GM03348 (cell line): ENCODE measurements around the gene ANK2.
A peak's percentile ranks its signal among the peaks of the same experiment; 100 is the strongest.

ENCODE experiments used
- DNase-seq: peaks from one replicate; pipeline ENCODE4 v3.0.0; 2012; ENCODE audit warnings: low spot score

Gene ANK2

DNA sequence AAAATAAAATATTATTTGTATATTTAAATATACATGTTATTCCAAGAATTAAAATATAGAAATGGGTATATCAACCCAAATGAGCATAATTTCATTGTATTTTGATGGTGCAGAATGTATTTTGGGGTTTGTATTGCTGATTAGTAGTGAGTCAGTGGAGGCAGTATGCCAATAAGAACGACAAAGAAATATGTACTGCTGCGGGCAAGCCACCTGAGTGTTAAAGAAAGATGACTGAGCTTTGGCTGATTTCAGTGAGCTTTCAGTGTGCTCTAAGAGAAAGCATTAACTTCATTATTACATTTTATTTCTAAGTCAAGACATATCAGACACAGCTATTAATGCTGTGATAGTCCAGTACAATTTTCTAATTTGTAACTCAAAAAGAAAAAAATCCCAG, 297.8 kb downstream of the ANK2 start:
- DNase-seq, result no peak

DNA sequence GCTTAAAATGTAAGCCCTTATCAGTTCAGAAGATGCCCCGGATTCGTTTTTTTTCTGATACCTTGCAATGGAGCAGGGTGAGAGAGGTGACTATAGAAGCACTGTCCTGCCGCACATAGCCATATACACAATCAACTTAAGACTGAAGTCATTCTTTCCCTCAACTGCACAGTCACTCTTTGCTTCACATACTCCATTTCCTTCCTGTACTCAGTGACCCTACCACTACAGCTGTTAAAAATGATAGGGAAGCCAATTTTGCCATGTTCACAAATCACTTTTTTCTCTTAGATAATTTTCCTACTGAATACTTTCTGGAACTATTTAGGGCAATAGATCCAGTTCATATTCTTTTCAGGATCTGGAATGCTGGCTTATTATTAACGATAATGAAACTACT, 300.0 kb downstream of the ANK2 start:
- no peak for DNase-seq

DNA sequence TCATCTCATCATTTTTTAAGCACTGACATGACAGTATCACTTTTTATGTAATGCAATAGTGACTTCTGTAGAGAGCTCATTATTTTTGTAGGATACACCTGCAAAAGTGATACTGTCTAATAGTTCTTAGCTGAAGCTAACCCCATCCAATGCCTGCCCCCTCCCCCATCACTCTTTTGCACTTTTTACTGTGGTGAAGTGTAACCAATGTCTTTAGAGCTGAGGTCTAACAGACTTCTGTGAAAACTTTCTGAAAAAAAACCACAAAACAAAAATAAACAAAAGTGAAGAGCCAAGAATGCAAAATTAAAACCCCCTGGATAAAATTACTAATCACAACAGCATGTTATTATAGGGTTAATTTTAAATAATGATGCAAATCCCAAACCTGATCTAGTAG, 301.1 kb downstream of the ANK2 start:
- DNase-seq, result no peak

DNA sequence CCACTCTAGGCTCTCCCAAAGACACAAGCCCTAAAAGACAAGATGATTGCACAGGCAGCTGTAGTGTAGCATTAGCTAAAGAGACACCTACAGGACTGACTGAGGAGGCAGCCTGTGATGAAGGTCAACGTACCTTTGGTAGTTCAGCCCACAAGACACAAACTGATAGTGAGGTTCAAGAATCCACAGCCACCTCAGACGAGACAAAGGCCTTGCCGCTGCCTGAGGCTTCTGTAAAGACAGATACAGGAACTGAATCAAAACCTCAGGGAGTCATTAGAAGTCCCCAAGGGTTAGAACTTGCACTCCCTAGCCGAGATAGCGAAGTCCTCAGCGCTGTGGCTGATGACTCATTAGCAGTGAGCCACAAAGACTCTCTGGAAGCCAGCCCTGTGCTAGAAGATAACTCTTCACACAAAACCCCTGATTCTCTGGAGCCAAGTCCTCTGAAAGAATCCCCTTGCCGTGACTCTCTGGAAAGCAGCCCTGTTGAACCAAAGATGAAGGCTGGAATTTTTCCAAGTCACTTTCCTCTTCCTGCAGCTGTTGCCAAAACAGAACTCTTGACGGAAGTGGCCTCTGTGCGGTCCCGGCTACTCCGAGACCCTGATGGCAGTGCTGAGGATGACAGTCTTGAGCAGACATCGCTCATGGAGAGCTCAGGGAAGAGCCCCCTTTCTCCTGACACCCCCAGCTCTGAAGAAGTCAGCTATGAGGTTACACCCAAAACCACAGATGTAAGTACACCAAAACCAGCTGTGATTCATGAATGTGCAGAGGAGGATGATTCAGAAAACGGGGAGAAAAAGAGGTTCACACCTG, 306.3 kb downstream of the ANK2 start:
- DNase-seq, result peak; percentile 83

DNA sequence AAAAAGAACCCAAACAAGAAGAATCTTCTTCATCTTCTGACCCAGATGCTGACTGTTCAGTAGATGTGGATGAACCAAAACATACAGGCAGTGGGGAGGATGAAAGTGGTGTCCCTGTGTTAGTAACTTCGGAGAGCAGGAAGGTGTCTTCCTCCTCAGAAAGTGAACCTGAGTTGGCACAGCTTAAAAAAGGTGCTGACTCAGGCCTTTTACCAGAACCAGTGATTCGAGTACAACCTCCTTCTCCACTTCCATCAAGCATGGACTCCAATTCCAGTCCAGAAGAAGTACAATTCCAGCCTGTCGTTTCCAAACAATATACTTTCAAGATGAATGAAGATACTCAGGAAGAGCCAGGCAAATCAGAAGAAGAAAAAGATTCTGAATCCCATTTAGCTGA, 307.0 kb downstream of the ANK2 start:
- DNase-seq, result no peak

DNA sequence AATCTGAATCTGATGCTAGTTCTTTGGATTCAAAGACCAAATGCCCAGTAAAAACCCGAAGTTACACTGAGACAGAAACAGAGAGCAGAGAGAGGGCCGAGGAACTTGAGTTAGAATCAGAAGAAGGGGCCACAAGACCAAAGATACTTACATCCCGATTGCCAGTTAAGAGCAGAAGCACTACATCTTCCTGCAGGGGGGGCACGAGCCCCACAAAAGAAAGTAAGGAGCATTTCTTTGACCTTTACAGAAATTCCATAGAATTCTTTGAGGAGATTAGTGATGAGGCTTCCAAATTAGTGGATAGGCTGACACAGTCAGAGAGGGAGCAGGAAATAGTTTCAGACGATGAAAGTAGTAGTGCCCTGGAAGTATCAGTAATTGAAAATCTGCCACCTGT, 309.3 kb downstream of the ANK2 start:
- DNase-seq, result no peak

DNA sequence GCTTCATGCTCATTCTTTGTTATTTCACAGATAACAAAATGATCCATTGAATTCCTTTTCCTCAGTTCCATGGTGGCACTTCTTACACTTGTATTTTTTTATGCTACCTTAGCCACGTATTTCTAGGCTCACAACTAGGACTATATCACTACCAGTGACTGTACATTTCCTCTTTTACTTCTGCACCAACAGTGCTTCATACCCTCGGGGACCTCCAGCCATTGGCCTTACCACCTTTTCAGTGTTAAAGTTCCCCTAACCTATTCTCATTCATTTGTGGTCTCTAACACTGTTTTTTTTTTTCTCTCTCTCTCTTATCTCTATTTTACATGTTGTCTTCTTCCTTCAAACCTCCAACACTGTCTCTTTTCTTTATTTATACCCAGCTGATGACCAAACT, 315.9 kb downstream of the ANK2 start:
- DNase-seq, result no peak

DNA sequence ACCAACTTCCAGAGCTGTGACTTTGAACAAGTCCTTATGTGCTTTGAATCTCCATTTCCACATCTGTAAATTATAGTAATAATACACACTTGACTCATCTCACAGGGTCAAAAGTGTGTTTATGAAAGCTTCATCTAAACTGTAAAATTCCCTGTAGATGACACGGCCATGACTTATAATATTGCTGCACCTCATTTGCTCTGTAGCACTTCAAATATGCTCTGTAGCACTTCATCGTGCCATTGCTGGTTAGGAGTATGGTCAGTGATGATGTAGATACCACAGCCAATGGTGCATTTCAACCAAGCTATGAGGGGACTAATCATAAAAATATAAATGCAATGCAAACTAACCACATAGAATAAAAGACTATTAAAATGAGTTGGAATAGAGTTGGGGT, 318.6 kb downstream of the ANK2 start:
- peak; percentile 41 for DNase-seq

DNA sequence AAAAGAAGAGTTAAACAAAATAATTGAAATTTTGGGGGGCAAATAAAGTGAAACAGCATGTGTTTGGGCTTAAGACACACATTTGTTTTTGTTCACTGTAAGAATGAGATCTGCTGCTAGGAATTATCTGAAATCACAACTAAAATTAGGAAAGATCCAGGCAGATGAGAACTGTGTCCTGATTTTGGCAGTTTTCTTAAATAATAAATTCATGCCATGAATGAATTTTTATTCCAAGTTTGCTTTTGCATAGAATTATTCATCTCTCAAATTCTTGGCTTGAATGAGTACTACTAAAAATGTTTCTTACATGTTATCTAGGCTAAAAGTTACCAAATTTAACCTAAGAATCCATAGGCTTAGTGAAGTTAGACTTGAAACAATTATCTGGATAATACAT, 321.7 kb downstream of the ANK2 start:
- DNase-seq, result peak; percentile 12

DNA sequence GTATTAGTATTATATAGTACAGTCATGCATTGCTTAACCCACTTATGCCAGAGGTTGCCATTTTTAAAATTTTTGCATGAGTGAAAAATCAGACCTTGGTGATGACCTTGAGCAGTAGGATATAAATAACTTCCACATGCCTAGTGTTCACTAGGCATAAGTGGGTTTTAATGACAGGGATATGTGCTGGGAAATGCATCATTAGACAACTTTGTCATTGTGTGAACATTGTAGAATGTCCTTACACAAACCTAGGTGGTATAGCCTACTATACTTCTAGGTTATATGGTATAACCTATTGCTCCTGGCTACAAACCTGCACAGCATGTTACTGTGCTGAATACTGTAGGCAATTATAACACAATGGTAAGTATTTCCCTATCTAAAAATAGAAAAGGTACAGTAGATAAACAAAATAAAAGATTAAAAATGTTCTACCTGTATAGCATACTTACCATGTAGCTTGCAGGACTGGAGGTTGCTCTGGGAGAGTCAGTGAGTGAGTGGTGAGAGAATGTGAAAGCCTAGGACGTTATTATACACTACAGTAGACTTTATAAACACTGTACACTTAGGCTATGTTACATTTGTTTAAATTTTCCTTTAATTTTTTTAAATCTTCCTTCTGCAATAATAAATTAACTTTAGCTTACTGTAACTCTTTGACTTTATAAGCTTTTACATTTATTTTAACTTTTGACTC, 326.7 kb downstream of the ANK2 start:
- no peak for DNase-seq

DNA sequence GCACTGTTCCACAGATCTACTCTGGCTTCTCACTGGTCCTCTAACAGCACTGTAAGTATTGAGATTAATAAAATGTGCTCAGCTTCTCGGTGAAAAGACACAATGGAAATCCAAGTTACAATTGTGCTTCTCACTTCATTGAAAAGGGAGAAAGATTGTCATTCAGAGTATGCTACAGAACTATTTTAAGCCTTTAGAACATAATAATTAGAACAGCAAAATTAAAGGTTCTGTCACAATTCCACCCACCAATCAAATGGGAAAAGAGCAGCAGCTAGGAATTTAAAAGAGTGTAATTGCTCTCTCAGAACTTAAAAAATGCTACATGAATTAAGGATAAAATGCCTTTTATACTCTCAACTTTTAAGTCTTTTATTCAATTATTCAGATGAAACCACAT, 329.4 kb downstream of the ANK2 start:
- DNase-seq, result no peak

DNA sequence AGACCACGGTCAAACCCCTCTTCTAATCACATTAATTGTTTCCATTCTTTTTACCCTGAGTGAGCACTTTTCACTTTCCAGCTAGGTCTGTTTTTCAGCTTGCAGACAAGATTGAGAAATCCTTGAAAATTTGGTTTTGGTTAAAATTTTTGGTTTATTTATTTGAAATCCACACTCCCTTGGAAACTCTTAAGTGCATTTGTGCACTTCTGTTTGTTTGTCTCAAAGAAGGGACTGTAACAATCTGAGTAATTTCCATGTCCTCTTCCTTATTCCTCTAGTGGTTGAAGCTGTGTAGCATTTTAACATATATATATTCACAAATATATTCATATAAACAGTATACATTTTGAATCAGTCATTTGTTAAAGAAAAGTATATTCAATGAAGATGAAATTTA, 333.3 kb downstream of the ANK2 start:
- peak; percentile 17 for DNase-seq

DNA sequence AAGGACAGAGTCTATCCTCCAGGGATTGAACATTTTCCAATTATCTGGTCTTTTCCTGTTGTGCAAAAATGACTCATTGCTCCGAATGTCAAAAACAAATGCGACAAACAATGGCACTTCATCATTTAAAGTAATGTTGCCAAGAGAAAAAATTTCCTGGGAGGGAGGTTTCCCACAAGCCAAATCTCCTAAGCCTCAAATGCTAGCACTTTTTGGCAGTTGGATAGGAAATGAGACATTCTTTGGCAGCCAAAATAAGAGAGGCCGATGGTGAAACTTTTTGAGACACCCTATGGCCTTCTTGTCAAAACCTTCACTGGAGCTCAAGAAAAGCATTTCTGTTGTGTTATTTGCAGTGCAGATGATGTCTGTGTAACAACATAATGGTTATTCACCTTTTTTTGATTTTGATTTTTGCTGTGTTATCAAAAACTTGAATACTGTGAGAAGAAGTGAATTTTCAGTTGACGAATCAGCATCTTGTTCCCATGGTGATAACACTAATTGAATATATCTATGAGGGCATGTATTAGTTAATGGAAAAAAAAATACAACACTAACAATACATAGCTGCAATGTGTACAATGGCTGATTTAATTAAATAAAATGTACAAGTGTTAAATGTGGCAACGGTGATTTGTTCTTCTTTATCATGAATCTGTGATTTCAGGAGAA, 333.8 kb downstream of the ANK2 start:
- peak; percentile 71 for DNase-seq

DNA sequence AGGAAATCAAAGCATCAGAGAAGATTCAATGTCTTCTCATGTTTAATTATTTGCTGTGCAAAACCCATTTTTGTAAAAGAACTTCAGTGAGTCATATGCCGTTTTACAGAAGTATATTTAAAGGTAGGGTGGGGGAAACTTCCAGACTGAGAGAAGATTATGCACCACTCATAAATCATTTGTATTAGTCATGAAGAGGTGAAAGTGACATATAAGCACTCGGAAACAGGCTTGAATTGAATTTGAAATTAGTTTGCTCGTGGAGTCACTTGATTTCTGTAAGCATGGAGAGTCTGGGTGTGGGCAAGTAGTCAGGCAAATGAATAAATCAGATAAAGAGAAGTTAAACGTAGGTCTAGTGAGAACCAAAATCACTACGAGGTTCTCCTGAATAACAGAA, 335.1 kb downstream of the ANK2 start:
- peak; percentile 33 for DNase-seq

DNA sequence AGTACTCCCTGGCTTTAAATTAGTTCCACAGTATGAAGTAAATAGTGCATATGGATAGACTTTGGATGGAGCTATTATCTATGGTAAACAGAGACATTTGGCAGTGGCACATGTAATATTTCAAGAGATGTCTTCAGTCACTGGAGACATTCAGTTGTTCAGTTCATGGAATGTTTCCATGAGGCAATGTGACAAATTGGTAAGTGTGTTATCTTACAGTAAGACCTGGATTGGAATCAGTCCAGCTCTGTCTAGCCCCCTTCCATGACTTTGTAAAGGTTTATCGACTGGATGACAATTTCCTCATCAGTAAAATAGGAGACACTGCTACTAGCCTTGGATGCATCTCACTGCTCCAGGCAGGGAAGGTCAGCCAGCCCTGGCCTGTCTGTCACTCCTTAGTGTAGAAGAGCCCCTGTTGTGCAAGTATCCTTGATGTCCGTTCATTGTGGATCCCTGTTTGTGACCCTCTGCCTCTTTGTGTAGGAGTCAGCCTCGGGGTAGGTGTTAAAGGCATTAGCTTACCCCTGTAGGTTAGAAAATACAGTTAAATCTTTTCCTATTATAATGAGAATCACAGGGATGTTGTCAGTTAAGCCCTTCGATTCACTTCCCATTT, 335.9 kb downstream of the ANK2 start:
- no peak for DNase-seq

DNA sequence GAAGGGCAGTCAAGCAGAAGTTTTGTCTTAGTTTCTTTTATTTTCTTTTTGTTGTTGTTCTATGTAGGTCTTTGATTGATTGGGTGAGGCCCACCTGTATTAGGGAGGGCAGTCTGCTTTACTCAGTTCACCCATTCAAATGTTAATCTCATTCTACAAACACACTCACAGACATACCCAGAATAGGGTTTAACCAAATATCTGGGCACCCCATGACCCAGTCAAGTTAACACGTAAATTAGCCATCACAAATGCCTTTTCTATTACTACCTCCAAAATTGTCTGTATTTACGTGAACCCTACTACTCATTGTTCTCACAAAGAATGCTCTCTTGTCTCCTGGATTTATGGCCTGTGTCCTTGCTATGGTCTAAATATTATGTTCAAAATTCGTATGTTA, 339.7 kb downstream of the ANK2 start:
- DNase-seq, result no peak

DNA sequence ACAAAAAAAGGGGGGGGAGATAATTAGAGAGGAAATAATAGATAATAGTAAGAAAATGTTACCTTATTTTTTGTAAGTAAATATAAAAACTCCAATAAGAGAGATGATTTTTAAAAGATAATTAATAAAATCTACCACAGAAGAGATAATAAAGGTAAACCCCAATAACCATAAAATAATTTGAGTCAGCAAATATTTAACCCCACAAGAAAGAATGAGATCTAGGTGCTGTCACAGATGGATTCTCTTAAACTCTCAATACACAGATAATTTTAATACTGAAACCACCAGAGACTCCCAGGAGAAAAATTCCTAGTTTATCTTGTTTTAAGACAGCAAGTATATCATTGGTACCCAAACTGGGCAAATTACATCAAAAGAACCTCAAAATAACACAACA, 341.4 kb downstream of the ANK2 start:
- DNase-seq, result no peak

DNA sequence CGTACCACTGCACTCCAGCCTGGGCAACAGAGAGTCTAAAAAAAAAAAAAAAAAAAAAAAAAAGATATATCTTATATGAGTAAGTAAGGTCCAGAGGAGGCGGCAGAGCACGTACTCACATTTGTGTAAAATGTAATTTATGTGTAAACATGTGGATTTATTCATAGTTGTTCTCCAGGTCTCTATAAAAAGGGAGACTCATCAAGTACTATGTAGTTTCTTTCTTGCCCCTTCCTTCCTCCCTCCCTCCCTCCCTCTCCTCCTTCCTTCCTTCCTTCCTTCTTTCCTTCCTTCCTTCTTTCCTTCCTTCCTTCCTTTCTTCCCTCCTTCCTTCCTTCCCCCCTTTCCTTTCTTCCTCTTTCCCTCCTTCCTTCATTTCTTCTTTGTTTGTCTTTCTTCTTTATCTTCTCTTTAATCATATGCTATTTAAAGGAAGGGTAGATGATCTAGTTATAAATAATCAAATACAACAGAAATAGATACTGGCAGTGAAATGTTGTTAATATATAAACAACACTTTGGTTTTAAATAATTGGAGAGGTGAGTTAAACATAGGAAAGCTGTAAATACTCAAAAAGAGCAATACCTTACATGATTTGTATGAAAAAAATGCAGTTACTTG, 344.8 kb downstream of the ANK2 start:
- no peak for DNase-seq

DNA sequence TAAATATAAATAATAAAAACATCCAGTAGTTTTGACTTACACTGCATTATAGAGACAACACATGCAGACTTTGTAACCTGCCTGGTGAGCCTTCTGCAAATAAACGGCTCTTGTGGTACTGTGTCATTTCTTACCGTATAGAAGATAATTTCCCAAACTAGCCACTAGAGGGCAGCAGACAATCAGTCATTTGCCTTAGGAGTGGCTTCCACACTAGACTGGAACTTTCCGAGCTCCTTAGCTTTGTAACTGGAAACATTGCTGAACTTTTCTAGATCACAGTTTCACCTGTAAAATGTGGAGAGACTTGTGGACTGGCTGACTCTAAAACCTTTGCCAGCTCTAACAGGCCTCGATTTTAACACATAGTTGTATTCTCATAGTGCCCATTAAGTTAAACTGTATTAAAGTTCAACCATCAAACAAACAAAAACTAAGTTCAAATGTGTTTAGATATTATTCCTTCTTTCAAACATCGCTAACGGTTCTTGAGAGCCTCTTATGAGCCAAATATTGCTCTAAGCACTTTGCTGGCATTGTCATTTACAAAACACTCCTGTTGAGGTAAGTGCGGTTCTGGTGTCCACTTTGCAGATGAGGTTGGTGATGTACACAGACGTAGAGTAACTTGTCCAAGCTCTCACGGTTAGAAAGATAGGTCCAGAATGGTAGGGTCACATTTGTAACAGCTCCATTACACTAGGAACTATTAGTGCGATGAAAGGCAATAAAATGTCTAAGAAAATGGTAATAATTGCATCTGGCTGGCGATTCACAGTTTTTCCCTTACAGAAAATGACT, 345.5 kb downstream of the ANK2 start:
- DNase-seq, result peak; percentile 73

DNA sequence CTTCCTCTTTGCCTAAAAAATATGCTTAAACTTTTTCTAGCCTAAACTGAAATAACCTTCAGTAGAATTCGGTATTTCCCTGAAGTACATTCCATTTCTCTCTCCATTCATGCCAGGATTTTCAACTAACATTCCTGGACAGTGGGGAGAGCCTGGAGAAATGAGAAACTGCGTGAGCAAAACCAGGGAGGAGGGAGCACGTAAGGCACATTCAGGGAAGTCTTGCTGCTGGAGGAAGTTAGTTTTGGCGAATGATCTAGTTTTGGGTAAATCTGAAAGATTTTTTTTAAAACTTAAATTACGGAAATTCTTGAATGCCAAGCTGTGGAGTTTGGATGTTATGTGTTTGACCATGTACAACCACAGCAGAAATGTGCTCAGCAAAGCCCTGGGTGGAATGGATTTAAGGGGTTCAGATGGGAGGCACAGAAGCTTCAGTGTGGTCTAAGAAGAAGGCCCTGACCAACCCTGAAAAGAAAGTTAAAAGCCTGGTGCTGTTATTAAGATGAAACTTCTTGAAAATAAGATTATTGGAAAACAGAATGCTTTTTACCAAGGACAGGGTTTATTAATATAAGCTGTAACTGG, 347.8 kb downstream of the ANK2 start:
- peak; percentile 85 for DNase-seq
